HEK293T (cell line): ENCODE results near the gene CBX5.
"Not testable (repeated sequence)": the region's sequence is repeated elsewhere in the genome, so short reads cannot be mapped to it uniquely, and the experiment has no call there.

Source experiments
- BHLHE40 ChIP-seq: fragments of 450-650 bp; IDR thresholded peaks from 2 replicates; pipeline ENCODE4 v1.6.1; 2016; ENCODE audit warnings: mild to moderate bottlenecking, moderate library complexity, borderline replicate concordance
- FOXM1 ChIP-seq: fragments of 450-650 bp; IDR thresholded peaks from 2 replicates; pipeline ENCODE4 v1.6.1; 2017; ENCODE audit warnings: mild to moderate bottlenecking, borderline replicate concordance
- HDGF ChIP-seq: fragments of 450-650 bp; IDR thresholded peaks from 2 replicates; pipeline ENCODE4 v1.6.1; 2017; ENCODE audit warnings: antibody characterized with exemption, borderline replicate concordance
- SP1 ChIP-seq: fragments of 450-650 bp; IDR thresholded peaks from 2 replicates; pipeline ENCODE4 v1.6.1; 2017
- SUZ12 ChIP-seq: fragments of 450-650 bp; IDR thresholded peaks from 2 replicates; pipeline ENCODE4 v1.6.1; 2016; ENCODE audit warnings: mild to moderate bottlenecking
- TARDBP ChIP-seq: fragments of 450-650 bp; IDR thresholded peaks from 2 replicates; pipeline ENCODE4 v1.6.1; 2016

DNA sequence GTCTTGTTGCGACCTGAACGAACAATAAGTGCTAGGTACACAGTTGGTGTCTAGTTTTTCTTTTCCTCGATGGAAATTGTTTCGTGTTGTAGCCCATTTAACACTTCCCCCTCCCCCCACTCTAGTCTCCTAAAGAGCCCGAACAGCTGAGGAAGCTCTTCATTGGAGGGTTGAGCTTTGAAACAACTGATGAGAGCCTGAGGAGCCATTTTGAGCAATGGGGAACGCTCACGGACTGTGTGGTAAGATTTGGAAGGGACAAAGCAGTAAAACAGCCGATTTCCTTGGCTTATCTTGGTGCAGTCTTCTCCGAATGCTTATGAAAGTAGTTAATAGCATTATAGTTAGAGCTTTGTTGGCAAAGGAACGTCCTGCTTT, 1.3 kb upstream of the CBX5 start:
- not testable (repeated sequence) for TF ChIP-seq HDGF, SUZ12, FOXM1, SP1, TARDBP, BHLHE40
